DMS153 treated with DMSO at 0.1 percent for 48 hours (cell line): Measurements from ENCODE around the gene SLC36A3.
"Not testable (repeated sequence)": the region's sequence is repeated elsewhere in the genome, so short reads cannot be mapped to it uniquely, and the experiment has no call there.

Experiments
- DNase-seq: peaks from one replicate; lab custom pipeline; 2025; ENCODE audit not compliant: unreplicated experiment; lab: John Stamatoyannopoulos, UW

SLC36A3 gene

DNA sequence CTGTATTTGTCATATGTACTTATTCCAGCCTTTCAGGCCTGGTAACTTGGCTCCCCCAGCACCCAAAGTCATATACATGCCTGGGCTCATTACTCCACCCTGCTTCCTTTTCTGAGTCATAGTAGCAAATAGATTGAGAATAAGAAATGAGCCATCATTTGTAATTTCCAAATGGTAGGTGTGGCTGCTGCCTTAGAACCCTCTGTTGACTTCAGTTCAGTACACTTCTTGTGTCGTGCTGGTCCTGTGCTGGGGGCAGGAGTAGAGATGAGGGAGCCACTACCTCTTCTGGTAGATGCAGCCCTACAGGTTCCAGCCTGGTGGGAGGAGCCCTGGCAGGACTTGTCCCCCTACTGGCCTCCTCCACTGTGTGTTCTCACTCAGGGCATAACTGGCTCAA, 39.5 kb downstream of the SLC36A3 start:
- no peak for DNase-seq

DNA sequence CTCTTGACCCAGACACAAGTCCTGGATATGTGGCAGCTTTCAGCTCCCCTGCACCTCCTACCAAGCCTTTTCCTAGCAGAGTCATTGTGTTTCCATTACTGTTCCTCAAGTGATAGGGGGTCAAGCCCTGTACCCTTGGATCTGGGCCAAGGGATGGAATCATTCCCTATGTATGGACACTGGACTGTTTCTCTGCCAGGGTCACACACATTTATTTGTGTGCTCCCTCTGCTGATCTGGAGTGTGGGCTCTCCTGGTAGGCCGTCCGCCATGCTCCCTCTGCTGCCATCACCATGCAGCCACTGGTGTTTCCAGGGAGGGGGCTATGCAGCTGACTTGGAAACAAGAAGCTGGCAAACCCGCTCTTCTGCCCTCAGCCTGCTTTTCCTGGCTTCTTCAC, 41.0 kb downstream of the SLC36A3 start:
- no peak for DNase-seq

DNA sequence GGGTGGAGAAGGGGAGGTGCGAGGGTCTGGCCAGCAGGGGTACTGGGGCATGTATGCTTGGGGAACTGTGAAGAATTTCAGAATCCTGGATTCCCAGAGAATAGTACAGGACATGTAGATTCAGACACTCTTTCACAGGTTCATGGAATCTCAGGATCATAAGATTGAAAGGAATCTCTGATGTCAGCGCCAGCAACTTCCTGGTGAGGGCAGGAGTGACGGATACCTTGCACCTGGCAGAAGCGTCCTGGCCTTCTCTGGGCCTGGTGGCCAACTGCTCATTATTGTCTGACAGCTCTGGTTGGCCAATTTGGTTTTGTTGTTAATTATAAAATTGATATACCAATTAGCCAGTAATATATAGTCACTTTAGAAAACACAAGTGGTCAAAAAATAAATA, 43.6 kb downstream of the SLC36A3 start:
- no peak for DNase-seq

DNA sequence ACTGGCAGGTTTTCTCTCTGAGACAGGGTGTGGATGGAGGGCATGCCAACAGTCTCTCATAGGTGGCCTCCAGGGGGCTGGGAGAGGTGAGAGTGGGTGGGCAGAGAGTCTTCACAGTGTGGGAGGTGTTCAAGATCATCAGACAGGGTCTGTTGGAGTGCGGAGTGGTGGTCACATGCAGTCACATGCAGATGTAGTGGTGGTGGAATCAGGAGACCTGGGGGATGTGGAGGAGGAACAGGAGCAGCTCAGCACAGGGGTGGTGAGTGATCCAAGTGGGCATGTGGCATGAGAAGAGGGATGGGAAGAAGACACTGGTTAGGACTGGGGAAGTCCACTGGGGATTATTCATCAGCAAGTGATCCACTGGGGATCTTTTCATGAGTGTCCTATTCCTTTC, 44.8 kb downstream of the SLC36A3 start:
- DNase-seq: no peak

GRCh38 chr5:151258201-151258611, 45.4 kb downstream of the SLC36A3 start:
- DNase-seq: no peak

GRCh38 chr5:151257731-151258181, 45.8 kb downstream of the SLC36A3 start:
- no peak for DNase-seq

DNA sequence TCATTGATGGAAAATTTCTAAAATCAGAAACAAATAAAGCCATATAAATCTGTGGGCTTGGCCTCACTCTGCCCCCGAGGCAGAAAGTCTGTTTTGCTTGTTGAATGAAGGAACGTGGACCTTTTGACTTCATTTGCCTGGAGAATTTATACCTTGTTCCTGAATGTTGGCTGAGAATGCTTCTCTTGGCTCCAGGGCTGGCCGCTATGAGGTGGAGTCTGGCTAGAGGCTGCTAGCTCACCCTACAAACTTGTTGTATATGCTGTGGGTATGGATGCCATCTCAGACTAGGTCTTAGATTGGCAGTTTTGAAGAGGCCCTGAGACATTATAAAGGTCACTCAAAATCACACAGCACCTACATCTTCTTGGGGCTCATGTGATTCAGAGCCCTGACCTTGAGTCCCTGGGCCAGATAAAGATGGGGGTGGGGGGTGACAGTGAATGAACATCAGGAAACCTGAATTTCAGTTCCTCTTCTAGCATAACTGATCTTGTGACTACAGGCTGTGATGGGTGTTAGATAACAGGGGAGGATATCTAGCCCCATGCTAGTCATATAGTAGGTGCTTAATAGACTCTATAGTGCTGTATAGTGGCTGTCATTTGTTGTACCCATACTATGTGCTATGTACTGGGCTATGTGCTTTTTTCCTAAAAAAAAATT, 47.8 kb downstream of the SLC36A3 start:
- no peak for DNase-seq

DNA sequence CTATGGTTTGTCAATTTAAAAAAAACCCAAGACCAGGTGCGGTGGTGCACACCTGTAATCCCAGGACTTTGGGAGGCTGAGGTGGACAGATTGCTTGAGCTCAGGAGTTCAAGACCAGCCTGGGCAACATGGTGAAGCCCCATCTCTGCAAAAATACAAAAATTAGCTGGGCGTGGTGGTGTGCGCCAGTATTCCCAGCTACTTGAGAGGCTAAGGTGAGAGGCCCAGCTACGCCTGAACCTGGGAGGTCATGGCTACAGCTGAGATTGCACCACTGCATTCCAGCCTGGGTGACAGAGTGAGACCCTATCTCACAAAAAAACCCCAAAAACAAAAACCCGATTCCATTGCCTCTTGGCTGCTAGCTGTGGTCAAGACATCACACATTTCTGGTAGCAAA, 48.6 kb downstream of the SLC36A3 start:
- DNase-seq: not testable (repeated sequence)

DNA sequence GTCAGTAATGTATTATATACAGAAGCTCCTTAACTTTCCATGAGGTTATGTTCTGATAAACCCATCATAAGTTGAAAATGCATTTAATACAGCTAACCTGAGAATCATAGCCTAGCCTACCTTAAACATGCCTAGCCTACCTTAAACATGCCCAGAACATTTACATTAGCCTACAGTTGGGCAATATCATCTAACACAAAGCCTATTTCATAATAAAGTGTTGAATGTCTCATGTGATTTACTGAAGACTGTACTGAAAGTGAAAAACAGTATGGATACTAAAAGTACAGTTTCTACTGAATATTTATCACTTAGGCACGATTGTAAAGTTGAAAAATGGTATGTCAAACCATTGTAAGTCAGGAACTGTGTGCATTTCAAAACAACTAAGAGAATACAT, 49.0 kb downstream of the SLC36A3 start:
- DNase-seq: no peak

GRCh38 chr5:151253605-151253950, 50.0 kb downstream of the SLC36A3 start:
- DNase-seq: no peak

DNA sequence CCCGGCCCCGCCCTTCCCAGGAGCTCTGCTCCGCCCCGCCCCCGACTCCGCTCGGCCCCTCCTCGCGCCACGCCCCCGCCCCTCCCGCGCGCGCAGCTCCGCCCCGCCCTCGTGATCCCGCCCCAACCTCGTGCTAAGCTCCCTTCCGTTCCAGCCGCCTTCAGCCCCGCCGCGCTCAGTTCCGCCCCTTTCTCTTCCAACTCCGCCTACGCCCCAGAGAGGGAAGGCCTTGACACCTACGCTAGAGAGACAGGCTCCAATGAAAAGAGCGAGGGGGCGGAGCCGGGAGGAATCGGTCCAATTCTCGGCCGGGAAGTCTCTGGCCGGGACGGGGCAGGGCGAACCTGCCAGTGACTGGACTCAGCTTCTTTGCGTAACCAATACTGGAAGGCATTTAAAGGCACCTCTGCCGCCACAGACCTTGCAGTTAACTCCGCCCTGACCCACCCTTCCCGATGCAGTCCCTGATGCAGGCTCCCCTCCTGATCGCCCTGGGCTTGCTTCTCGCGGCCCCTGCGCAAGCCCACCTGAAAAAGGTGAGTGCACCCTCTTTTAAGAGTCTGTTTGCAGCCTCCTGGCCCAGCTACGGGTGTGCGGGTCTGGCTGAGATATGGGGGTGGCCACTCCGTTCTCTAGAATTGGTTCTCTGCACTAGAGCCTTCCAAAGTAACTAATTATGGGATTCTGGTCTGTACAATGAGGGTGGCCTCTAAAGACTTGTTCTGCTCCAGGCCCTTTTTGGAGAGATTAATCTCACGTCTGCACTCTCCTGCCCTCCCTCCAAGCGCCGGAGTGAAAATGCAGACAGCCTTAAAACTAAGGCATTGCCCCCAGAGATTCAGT, 50.6 kb downstream of the SLC36A3 start, which contains the start of gene GM2A:
GM2A (plus strand) TSS at position 424 of the 843 bp plus-strand sequence; CDS start at position 456, 32 bp downstream.
- DNase-seq: peak; percentile 79

DNA sequence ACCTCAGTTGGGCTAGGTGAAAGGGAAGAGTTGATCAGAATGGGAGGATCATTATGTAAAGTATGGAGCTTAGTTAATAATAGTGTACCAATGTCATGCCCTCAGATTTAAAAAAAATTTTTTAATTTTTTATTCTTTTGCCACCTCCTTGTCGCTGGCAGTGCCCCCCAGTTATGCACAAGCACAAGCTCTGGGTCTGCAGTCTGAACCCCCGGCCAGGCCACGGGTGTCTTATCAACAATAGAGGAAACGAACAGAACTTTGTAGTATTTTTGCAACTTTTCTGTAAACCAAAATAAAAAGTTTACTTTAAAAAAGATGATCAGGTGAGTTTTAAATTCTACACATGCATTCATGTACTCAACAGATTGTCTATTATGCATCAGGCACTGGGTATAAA, 51.9 kb downstream of the SLC36A3 start:
- DNase-seq: no peak

GRCh38 chr5:151251001-151251551, 52.5 kb downstream of the SLC36A3 start:
- no peak for DNase-seq

- no peak for DNase-seq
Observed at GRCh38 chr5:151250346-151251000, 53.1 kb downstream of the SLC36A3 start.

GRCh38 chr5:151249281-151249680, 54.3 kb downstream of the SLC36A3 start:
- no peak for DNase-seq

DNA sequence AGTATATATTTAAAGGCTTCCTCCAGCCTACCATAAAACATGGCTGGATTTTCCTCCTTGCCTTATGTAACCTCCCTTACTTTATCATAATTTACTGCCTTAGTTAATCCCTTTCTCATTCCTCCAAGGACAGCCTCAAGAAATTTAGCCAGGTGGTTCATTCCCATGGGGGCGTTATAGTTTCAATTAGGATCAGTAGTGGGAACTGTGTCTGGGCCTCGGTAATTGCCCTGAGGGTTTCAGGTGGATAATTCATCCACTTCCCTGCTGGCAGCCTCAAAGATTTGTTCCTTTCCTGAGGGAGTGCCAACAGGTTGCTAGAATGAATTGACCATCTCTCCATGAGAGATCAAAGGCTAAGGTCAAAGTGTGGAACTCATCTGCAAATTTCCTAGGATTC, 54.9 kb downstream of the SLC36A3 start:
- DNase-seq: no peak

- no peak for DNase-seq
Observed at GRCh38 chr5:151245680-151246219, 57.8 kb downstream of the SLC36A3 start.

DNA sequence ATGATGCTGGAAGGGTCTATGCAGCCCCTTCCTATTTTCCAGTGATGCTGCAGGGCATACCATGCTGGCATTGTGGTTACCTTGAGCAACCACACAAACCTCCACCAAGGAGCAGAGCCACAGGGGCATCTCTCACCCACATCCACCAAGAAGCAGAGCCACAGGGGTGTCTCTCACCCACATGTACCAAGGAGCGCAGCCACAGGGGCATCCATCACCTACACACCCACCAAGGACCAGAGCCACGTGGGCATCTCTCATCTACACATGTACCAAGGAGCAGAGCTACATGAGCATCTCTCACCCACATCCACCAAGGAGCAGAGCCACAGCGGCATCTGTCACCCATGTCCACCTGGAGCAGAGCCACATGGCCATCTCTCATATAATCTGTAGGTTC, 59.4 kb downstream of the SLC36A3 start:
- DNase-seq: no peak

- DNase-seq: no peak
Observed at GRCh38 chr5:151243564-151243963, 60.0 kb downstream of the SLC36A3 start.

GRCh38 chr5:151243127-151243526, 60.4 kb downstream of the SLC36A3 start:
- DNase-seq: no peak

- DNase-seq: no peak
Observed at GRCh38 chr5:151240924-151241635, 62.5 kb downstream of the SLC36A3 start.
